GM18520 (cell line): Measurements from ENCODE around the gene OR52N5.
A peak's percentile ranks its signal among the peaks of the same experiment; 100 is the strongest.

Experiments
- ATAC-seq: cut with Tn5 transposase; IDR thresholded peaks from one replicate; pipeline ENCODE4 v1.9.1; 2021; ENCODE audit not compliant: unreplicated experiment

Gene OR52N5

GRCh38 chr11:5783255-5783654 is at the start of gene OR52N5:
Gene OR52N5 (minus strand): TSS chr11:5783355. CDS start chr11:5778634, 4,721 bp downstream.
- ATAC-seq = no peak

GRCh38 chr11:5831196-5831829 is 48.2 kb upstream of the OR52N5 start:
- no peak for ATAC-seq

- ATAC-seq = no peak
Measured at GRCh38 chr11:5818245-5818886, 35.2 kb upstream of the OR52N5 start.

- ATAC-seq = no peak
Measured at GRCh38 chr11:5815534-5815933, 32.4 kb upstream of the OR52N5 start.

GRCh38 chr11:5809905-5810795 is 27.0 kb upstream of the OR52N5 start:
- ATAC-seq = no peak

GRCh38 chr11:5809122-5809519 is 26.0 kb upstream of the OR52N5 start:
- no peak for ATAC-seq

GRCh38 chr11:5808500-5809121 is 25.5 kb upstream of the OR52N5 start, which contains the start of gene OR52N2:
Gene OR52N2 (plus strand): TSS chr11:5808924. CDS start chr11:5820336, 11,412 bp downstream.
- peak; percentile 88 for ATAC-seq

GRCh38 chr11:5807580-5807979 is 24.4 kb upstream of the OR52N5 start:
- no peak for ATAC-seq

GRCh38 chr11:5803982-5804381 is 20.8 kb upstream of the OR52N5 start:
- no peak for ATAC-seq

- ATAC-seq = no peak
Measured at GRCh38 chr11:5796541-5796940, 13.4 kb upstream of the OR52N5 start.

- no peak for ATAC-seq
Measured at GRCh38 chr11:5791165-5791564, 8.0 kb upstream of the OR52N5 start, which contains the start of gene OR52N1. Gene OR52N1 (minus strand): TSS chr11:5791265. CDS start chr11:5788816, 2,449 bp downstream.

GRCh38 chr11:5767056-5767455 is 16.1 kb downstream of the OR52N5 start:
- no peak for ATAC-seq

- no peak for ATAC-seq
Measured at GRCh38 chr11:5753943-5754342, 29.2 kb downstream of the OR52N5 start, which contains the start of gene OR52N4. Gene OR52N4 (plus strand): TSS chr11:5754243. CDS start chr11:5754741, 498 bp downstream.

GRCh38 chr11:5749836-5750235 is 33.3 kb downstream of the OR52N5 start:
- ATAC-seq = no peak

GRCh38 chr11:5746614-5747013 is 36.5 kb downstream of the OR52N5 start:
- no peak for ATAC-seq

- ATAC-seq = no peak
Measured at GRCh38 chr11:5738431-5738830, 44.7 kb downstream of the OR52N5 start.

GRCh38 chr11:5737670-5738392 is 45.3 kb downstream of the OR52N5 start:
- no peak for ATAC-seq

- ATAC-seq = no peak
Measured at GRCh38 chr11:5737091-5737490, 46.1 kb downstream of the OR52N5 start.

GRCh38 chr11:5736396-5736795 is 46.8 kb downstream of the OR52N5 start, which contains the start of gene OR56B1:
Gene OR56B1 (plus strand): TSS chr11:5736448. CDS start chr11:5736517, 69 bp downstream.
- no peak for ATAC-seq

GRCh38 chr11:5727691-5728090 is 55.5 kb downstream of the OR52N5 start:
- no peak for ATAC-seq
